ENCODE measurements around the gene MTF2.

- no peak for TF ChIP-seq POLR2A (IDR thresholded peaks at IDR 0.05)
- TF ChIP-seq CTCF (IDR thresholded peaks at IDR 0.05), result no peak
Observed at GRCh38 chr1:93172778-93173177, 93.7 kb downstream of the MTF2 start.

All from tibial nerve (tissue), 3 donors.